ENCODE measurements around the gene SLC9A6.

The SLC9A6 gene

DNA sequence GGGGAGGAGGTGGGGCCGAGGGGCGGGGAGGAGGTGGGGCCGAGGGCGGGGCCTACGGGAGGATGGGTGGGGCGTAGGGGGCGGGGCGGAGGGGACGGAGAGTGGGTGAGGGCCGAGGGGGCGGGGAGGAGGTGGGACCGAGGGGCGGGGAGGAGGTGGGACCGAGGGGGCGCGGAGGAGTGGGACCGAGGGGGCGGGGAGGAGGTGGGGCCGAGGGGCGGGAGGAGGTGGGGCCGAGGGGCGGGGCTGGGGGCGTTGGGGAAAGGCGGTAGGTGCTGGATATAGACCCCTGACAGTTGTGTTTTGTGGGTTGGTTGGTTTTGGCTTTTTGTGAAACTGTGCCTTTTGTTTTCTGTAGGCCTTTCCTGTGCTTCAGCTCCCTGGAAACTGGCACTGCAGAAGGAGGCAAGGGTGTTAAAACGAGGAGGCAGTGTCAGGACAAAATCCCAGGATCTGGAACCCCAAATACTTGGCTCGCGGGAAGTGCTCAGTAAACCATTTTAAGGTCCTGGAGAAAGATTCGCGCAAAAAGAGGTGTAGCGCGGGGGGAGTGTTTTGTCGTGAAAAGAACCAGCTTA is 10.9 kb upstream of the SLC9A6 start (continued):
- TF ChIP-seq GLIS3 (CRISPR knock-in tag; IDR thresholded peaks at IDR 0.05): no peak
- no peak for TF ChIP-seq RARB (CRISPR knock-in tag; IDR thresholded peaks at IDR 0.05)

DNA sequence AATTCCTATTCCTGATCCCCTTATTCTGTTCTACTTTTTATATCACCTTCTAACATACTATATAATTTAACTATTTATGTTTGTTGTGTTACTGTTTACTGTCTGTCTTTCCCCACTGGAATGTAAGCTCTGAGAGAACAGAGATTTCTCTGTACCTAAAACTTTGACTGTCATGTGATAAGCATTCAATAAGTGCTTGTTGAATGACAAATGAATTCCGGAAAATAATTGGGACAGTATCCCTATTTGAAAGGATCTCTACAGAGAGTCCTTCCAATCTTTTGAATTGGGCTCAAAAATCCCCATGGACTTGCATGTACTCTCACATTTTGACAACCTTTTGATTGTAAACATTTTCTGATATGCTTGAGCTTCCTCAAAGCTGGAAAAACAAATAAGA is 9.8 kb upstream of the SLC9A6 start:
- TF ChIP-seq, protein P1, sequence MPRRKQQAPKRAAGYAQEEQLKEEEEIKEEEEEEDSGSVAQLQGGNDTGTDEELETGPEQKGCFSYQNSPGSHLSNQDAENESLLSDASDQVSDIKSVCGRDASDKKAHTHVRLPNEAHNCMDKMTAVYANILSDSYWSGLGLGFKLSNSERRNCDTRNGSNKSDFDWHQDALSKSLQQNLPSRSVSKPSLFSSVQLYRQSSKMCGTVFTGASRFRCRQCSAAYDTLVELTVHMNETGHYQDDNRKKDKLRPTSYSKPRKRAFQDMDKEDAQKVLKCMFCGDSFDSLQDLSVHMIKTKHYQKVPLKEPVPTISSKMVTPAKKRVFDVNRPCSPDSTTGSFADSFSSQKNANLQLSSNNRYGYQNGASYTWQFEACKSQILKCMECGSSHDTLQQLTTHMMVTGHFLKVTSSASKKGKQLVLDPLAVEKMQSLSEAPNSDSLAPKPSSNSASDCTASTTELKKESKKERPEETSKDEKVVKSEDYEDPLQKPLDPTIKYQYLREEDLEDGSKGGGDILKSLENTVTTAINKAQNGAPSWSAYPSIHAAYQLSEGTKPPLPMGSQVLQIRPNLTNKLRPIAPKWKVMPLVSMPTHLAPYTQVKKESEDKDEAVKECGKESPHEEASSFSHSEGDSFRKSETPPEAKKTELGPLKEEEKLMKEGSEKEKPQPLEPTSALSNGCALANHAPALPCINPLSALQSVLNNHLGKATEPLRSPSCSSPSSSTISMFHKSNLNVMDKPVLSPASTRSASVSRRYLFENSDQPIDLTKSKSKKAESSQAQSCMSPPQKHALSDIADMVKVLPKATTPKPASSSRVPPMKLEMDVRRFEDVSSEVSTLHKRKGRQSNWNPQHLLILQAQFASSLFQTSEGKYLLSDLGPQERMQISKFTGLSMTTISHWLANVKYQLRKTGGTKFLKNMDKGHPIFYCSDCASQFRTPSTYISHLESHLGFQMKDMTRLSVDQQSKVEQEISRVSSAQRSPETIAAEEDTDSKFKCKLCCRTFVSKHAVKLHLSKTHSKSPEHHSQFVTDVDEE (CRISPR knock-in tag; IDR thresholded peaks at IDR 0.05): no peak
- TF ChIP-seq ZFP3 (CRISPR knock-in tag; IDR thresholded peaks at IDR 0.05): no peak
- TF ChIP-seq, protein P2, sequence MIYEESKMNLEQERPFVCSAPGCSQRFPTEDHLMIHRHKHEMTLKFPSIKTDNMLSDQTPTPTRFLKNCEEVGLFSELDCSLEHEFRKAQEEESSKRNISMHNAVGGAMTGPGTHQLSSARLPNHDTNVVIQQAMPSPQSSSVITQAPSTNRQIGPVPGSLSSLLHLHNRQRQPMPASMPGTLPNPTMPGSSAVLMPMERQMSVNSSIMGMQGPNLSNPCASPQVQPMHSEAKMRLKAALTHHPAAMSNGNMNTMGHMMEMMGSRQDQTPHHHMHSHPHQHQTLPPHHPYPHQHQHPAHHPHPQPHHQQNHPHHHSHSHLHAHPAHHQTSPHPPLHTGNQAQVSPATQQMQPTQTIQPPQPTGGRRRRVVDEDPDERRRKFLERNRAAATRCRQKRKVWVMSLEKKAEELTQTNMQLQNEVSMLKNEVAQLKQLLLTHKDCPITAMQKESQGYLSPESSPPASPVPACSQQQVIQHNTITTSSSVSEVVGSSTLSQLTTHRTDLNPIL (CRISPR knock-in tag; IDR thresholded peaks at IDR 0.05; ENCODE audit: low read depth): no peak
- TF ChIP-seq GLIS3 (CRISPR knock-in tag; IDR thresholded peaks at IDR 0.05): no peak
- TF ChIP-seq ISL1 (CRISPR knock-in tag; IDR thresholded peaks at IDR 0.05): no peak
- no peak for TF ChIP-seq ZC3H10 (CRISPR knock-in tag; IDR thresholded peaks at IDR 0.05)
- no peak for TF ChIP-seq ZNF70 (CRISPR knock-in tag; IDR thresholded peaks at IDR 0.05)
- no peak for TF ChIP-seq ZFP30 (CRISPR knock-in tag; IDR thresholded peaks at IDR 0.05)
- TF ChIP-seq, protein P3, sequence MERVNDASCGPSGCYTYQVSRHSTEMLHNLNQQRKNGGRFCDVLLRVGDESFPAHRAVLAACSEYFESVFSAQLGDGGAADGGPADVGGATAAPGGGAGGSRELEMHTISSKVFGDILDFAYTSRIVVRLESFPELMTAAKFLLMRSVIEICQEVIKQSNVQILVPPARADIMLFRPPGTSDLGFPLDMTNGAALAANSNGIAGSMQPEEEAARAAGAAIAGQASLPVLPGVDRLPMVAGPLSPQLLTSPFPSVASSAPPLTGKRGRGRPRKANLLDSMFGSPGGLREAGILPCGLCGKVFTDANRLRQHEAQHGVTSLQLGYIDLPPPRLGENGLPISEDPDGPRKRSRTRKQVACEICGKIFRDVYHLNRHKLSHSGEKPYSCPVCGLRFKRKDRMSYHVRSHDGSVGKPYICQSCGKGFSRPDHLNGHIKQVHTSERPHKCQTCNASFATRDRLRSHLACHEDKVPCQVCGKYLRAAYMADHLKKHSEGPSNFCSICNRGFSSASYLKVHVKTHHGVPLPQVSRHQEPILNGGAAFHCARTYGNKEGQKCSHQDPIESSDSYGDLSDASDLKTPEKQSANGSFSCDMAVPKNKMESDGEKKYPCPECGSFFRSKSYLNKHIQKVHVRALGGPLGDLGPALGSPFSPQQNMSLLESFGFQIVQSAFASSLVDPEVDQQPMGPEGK (CRISPR knock-in tag; IDR thresholded peaks at IDR 0.05; ENCODE audit: borderline replicate concordance): no peak
- TF ChIP-seq RARB (CRISPR knock-in tag; IDR thresholded peaks at IDR 0.05): no peak
- TF ChIP-seq ZNF8 (CRISPR knock-in tag; IDR thresholded peaks at IDR 0.05): no peak
- no peak for TF ChIP-seq PPARA (CRISPR knock-in tag; IDR thresholded peaks at IDR 0.05; ENCODE audit: borderline replicate concordance)
- TF ChIP-seq OSR1 (CRISPR knock-in tag; IDR thresholded peaks at IDR 0.05): no peak
- TF ChIP-seq BACH2 (CRISPR knock-in tag; IDR thresholded peaks at IDR 0.05; ENCODE audit: borderline replicate concordance): no peak
- TF ChIP-seq ESRRG (CRISPR knock-in tag; IDR thresholded peaks at IDR 0.05): no peak
- TF ChIP-seq, protein P4, sequence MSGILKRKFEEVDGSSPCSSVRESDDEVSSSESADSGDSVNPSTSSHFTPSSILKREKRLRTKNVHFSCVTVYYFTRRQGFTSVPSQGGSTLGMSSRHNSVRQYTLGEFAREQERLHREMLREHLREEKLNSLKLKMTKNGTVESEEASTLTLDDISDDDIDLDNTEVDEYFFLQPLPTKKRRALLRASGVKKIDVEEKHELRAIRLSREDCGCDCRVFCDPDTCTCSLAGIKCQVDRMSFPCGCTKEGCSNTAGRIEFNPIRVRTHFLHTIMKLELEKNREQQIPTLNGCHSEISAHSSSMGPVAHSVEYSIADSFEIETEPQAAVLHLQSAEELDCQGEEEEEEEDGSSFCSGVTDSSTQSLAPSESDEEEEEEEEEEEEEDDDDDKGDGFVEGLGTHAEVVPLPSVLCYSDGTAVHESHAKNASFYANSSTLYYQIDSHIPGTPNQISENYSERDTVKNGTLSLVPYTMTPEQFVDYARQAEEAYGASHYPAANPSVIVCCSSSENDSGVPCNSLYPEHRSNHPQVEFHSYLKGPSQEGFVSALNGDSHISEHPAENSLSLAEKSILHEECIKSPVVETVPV (CRISPR knock-in tag; IDR thresholded peaks at IDR 0.05): no peak
- no peak for TF ChIP-seq CSDC2 (CRISPR knock-in tag; IDR thresholded peaks at IDR 0.05)
- TF ChIP-seq ZNF565 (CRISPR knock-in tag; conservative IDR thresholded peaks at IDR 0.05; ENCODE audit: low read depth): no peak
- TF ChIP-seq ARNTL (CRISPR knock-in tag; IDR thresholded peaks at IDR 0.05; ENCODE audit: borderline replicate concordance, low read depth): no peak
- no peak for ATAC-seq

DNA sequence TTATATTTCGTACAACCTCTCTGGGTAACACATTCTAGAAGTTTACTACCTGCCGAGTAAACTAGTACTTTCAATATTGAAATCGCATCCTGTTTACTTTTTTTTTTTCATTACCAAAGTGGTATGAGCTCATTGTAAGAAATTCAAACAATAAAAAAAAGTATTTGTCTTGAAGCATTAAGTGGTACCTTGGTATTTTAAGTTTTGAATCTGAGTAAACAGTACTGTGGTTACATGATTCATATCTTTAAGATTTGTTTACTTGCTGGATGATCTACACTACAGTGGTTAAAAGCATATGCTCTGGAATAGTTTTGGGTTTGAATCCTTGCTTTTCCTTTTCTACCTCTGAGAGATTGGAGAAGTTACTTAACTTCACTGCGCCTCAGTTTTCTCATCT is 7.6 kb upstream of the SLC9A6 start:
- ATAC-seq: no peak
- TF ChIP-seq CSDC2 (CRISPR knock-in tag; IDR thresholded peaks at IDR 0.05) (no peak), OSR1 (CRISPR knock-in tag; IDR thresholded peaks at IDR 0.05) (no peak), ESRRG (CRISPR knock-in tag; IDR thresholded peaks at IDR 0.05) (no peak), TCF4 (CRISPR knock-in tag; IDR thresholded peaks at IDR 0.05; ENCODE audit: borderline replicate concordance) (no peak), ISL1 (CRISPR knock-in tag; IDR thresholded peaks at IDR 0.05) (no peak), ARNTL (CRISPR knock-in tag; IDR thresholded peaks at IDR 0.05; ENCODE audit: borderline replicate concordance, low read depth) (no peak), ZFP30 (CRISPR knock-in tag; IDR thresholded peaks at IDR 0.05) (no peak), ZNF70 (CRISPR knock-in tag; IDR thresholded peaks at IDR 0.05) (no peak), PPARA (CRISPR knock-in tag; IDR thresholded peaks at IDR 0.05; ENCODE audit: borderline replicate concordance) (no peak), TOX (CRISPR knock-in tag; IDR thresholded peaks at IDR 0.05; ENCODE audit: borderline replicate concordance) (no peak), BACH2 (CRISPR knock-in tag; IDR thresholded peaks at IDR 0.05; ENCODE audit: borderline replicate concordance) (no peak), SNAI2 (CRISPR knock-in tag; IDR thresholded peaks at IDR 0.05) (no peak), ZC3H10 (CRISPR knock-in tag; IDR thresholded peaks at IDR 0.05) (no peak)
- TF ChIP-seq, protein P2 (CRISPR knock-in tag; IDR thresholded peaks at IDR 0.05; ENCODE audit: low read depth): no peak
- TF ChIP-seq, protein P3 (CRISPR knock-in tag; IDR thresholded peaks at IDR 0.05; ENCODE audit: borderline replicate concordance): no peak
- TF ChIP-seq, protein P5, sequence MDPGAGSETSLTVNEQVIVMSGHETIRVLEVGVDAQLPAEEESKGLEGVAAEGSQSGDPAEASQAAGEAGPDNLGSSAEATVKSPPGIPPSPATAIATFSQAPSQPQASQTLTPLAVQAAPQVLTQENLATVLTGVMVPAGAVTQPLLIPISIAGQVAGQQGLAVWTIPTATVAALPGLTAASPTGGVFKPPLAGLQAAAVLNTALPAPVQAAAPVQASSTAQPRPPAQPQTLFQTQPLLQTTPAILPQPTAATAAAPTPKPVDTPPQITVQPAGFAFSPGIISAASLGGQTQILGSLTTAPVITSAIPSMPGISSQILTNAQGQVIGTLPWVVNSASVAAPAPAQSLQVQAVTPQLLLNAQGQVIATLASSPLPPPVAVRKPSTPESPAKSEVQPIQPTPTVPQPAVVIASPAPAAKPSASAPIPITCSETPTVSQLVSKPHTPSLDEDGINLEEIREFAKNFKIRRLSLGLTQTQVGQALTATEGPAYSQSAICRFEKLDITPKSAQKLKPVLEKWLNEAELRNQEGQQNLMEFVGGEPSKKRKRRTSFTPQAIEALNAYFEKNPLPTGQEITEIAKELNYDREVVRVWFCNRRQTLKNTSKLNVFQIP (CRISPR knock-in tag; IDR thresholded peaks at IDR 0.05; ENCODE audit: borderline replicate concordance, low read depth): no peak

All from SK-N-SH treated with all-trans-retinoic acid at 6 μM for 48 hours (cell line).